Skin of body (tissue), 2 donors: ENCODE measurements around the gene SCYGR6. TPM values are rescaled to one million over a fixed set of nuclear protein-coding genes. Genes with fewer than 3 reads are reported as not detected.
A peak's percentile ranks its signal among the peaks of the same experiment; 100 is the strongest.
"Not testable (repeated sequence)": the region's sequence is repeated elsewhere in the genome, so short reads cannot be mapped to it uniquely, and the experiment has no call there.

ENCODE experiments used
- DNase-seq: peaks from one replicate; lab custom pipeline; 2025; lab: John Stamatoyannopoulos, UW
- total RNA-seq: library from RNA; depleted of rRNA; stranded (reverse); fragments of >200 nt; gene quantifications from one replicate; pipeline ENCODE4 v1.2.3, GENCODE V29; 2014

Gene SCYGR6, protein sequence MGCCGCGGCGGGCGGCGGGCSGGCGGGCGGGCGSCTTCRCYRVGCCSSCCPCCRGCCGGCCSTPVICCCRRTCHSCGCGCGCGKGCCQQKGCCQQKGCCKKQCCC
- 2.4 TPM for total RNA-seq

GRCh38 chr2:227724394-227725039 is at the start of gene SCYGR6:
Gene SCYGR6 (minus strand): TSS chr2:227724757. CDS start chr2:227724757, 0 bp downstream.
- no peak for DNase-seq

- DNase-seq: no peak
These were observed 49.6 kb upstream of the SCYGR6 start for GRCh38 chr2:227774011-227774624.

DNA sequence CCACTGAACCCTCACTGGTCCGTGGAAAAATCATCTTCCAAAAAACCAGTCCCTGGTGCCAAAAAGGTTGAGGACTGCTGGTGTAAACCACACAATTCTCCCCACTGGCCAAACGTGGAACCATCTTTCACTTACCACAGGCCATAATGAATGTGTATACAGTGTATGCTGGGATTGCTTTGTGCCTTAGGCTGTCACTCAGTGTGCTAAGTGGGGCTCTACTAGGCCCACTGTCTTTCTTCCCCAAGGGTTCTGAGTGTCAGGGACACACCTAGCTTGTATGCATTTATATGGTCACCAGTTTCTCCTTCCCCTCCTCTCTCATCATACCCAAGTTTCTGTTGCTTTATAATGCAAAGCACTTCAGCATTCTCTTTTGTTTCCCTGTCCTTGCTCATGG is 48.4 kb upstream of the SCYGR6 start:
- no peak for DNase-seq

GRCh38 chr2:227772197-227772661 is 47.7 kb upstream of the SCYGR6 start:
- DNase-seq: no peak

GRCh38 chr2:227767830-227768229 is 43.3 kb upstream of the SCYGR6 start:
- no peak for DNase-seq

GRCh38 chr2:227766373-227766883 is 41.9 kb upstream of the SCYGR6 start:
- peak; percentile 48 for DNase-seq

DNA sequence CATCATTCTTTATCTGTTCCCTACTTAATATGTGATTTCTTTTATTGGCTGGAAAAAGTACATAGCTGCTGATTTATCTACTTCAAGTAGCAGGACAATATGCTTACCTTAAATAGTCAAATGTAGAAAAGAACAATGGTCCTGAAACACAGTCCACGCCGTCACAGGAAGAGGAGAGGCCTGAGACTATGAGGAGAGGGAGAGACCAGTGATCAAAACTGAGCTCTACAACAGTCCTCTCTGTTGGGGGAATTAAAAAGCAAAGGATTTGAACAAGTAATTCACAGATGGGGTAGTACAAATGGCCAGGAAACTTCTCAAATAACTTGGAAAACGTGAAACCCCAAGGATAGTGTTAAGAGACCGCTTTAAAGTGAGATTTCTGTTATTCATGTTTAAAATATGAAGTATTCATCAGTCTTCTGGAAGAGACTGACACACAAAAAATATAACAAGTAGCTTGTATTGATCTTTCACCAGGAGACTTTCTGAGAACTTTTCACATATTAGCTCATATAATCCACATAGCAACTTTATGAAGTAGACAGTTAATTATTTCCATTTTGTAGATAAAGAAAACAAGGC is 41.3 kb upstream of the SCYGR6 start:
- DNase-seq: no peak

DNA sequence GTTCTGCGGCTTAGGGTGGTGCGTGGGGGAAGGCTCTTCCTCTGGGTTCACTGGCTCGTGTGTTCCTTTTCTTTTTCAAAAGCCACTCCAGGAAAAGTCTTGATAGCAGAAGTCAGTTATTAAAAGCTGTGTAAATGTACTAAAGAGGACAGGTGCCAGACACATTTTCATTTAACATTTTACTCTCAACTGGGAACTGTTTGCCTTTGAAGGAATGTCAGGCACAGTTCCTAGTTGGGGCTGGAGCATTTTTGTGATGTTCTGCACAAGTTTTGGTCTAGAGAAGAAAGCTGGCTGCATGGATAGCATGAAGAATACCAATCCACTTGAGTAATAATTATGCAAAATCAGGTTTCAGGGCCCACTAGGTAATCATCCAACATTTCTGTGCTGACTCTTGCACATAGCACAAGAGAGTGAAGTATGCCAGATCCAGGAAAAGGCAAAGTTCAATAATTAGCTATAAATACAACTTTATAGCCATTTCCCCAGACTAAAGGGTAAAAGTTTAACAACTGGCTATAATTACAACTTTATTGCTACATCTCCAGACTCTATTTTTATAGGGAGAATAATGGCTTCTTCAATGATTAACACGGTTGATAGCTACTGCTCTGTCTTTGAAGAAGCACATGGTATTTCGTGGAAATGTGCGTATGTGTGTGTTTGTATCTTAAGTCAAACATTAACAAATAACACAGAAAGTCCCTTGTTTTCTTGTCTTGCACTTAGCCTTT is 37.4 kb upstream of the SCYGR6 start:
- DNase-seq: peak; percentile 16

GRCh38 chr2:227759411-227760118 is 35.0 kb upstream of the SCYGR6 start:
- no peak for DNase-seq

GRCh38 chr2:227756261-227756660 is 31.7 kb upstream of the SCYGR6 start:
- DNase-seq: not testable (repeated sequence)

DNA sequence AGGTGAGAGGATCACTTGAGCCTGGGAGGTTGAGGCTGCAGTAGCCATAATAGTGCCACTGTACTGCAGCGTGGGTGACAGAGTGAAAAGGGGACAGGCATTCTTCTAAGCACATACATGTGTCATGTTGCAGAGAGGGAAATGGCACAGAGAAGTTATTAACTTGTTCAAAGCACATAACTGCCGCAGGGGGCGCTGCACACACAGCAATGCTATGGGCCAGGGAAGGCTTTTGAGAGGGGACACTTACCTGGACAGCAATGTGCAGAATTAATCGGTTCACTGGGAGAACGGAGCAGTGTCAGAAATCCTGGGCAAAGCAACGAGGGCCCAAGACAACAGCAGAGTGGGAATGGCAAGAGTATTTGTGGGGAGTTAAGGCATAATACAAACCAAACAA is 23.5 kb upstream of the SCYGR6 start:
- no peak for DNase-seq

DNA sequence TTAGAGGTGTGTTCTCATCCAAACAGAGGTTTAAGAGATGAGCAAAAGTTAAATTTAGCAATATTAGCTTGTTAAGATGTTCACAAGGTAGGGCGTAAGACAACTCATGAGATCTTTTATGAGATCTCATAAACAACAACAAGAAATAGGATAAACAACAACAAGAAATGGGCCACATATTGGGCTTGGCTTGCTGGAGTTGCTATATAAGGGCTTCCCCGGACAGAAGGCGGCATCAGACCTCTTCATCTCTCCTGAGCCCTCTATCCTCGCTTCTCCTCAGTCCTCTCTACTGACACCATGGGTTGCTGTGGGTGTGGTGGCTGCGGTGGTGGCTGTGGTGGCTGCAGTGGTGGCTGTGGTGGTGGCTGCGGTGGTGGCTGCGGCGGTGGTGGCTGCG is 21.0 kb upstream of the SCYGR6 start, which contains the start of gene SCYGR8:
SCYGR8 (plus strand) TSS at position 301 of the 400 bp plus-strand sequence; CDS start at position 301, 0 bp downstream.
- DNase-seq: no peak

DNA sequence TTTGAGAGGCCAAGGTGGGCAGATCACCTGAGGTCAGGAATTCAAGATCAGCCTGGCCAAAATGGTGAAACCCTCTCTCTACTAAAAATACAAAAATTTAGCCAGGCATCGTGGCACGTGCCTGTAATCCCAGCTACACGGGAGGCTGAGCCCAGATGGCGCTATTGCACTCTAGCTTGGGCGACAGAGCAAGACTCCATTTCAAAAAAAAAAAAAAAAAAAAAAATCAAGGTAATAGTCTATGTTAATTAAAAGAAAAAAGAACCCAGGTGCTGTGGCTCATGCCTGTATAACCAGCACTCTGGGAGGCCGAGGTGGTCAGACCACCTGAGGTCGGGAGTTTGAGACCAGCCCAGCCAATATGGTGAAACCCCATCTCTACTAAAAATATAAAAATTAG is 16.1 kb upstream of the SCYGR6 start:
- not testable (repeated sequence) for DNase-seq

DNA sequence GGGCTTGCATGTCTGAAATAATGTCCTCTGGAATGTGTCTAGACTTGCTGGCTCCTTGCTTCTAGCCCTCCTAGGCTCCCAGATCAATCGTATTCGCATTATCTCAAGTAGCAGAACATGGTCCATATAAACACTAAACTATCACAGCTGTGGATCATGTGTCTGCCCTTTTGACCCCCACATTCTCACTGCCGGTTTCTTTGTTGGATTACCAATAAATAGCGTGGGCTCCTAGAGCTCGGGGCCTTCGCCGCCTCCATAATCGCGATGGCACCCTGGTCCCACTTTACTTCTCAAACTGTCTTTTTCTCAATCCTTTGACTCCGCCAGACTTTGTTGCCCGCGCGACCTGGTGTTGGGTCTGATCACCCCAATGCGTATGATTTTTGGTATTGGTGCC is 14.8 kb upstream of the SCYGR6 start:
- no peak for DNase-seq

- DNase-seq: no peak
These were observed 3.5 kb upstream of the SCYGR6 start, which contains the start of gene SCYGR7 for GRCh38 chr2:227728035-227728434. Gene SCYGR7 (plus strand): TSS chr2:227728335. CDS start chr2:227728335, 0 bp downstream.

- not testable (repeated sequence) for DNase-seq
These were observed 1.7 kb downstream of the SCYGR6 start for GRCh38 chr2:227722821-227723220.

- DNase-seq: no peak
These were observed 3.9 kb downstream of the SCYGR6 start for GRCh38 chr2:227720680-227721079.

DNA sequence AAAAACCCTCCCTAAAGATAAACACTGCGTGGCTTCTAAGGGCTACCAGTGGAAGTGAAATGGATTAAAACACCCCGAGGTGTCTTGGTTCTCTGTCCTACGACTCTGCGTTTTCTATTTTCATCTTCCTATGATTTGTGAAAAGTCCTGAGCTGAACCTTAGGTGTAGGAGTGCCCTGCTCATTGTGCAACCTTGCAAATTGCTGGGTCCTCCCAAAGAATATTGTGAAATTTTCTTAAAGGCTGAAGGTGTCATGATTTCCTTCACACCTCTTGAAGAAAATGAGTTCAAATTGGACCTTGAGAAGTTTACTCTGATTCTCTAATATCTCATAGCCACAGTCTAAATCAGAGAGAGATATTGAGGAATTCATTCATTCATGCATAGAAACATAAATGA is 4.9 kb downstream of the SCYGR6 start:
- DNase-seq: no peak

DNA sequence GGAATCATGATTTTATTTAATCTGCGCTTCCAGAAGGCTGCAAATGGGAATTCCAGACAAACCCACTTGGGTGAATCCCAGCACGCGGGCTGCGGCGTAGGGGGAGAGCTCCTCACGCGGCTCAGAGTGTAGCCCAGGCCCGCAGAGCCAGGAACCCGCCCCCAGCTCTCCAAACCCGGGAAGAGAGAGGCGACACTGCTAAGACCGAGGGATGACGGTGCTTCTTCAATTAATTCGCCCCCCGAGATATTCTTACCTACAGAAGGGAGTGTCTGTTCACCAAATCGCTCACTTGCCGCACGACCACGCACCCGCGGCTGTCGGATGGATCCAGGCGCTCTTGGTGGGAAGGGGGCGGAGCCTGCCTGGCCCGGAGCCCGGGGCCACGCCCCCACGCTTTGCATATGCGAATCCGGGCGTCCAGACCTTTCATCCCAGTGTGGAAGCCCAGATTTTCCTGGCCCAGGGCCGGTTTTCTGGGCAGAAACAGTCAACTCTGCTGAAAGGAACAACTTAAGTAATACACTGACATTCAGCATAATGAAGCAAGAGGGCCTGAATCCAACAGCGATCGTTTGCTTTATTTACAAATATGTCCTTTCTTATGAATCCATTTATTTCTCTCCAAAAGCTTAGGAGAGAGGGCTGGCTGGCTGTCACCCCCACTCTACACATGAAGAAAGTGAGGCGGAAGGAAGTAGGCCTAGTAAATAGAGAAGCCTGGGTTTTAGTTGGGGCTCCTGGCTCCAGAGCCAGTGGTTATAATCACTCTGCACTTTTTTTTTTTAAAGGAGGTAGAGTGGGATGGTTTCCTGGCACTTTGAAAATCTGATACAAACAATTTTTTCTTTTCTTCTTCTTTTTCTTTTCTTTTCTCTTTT is 6.6 kb downstream of the SCYGR6 start, which contains the start of gene SLC19A3:
SLC19A3 (minus strand) TSS at position 342 of the 881 bp plus-strand sequence. CDS start 15,710 bp downstream, outside the sequence.
- DNase-seq: peak; percentile 82
